HG02610 (cell line): ENCODE data around the gene LINS1.
"Not testable (repeated sequence)": the region's sequence is repeated elsewhere in the genome, so short reads cannot be mapped to it uniquely, and the experiment has no call there.

Experiments used
- ATAC-seq: cut with Tn5 transposase; IDR thresholded peaks from one replicate; pipeline ENCODE4 v1.9.1; 2021; ENCODE audit warnings: mild to moderate bottlenecking, moderate library complexity; ENCODE audit not compliant: unreplicated experiment

The LINS1 gene

GRCh38 chr15:100601617-100602063 lies 344 bp downstream of the LINS1 start:
- peak; percentile 9 for ATAC-seq

- ATAC-seq, result no peak
These were observed 821 bp downstream of the LINS1 start for GRCh38 chr15:100601163-100601562.

GRCh38 chr15:100598655-100599054 lies 3.3 kb downstream of the LINS1 start:
- no peak for ATAC-seq

GRCh38 chr15:100597862-100598261 lies 4.1 kb downstream of the LINS1 start:
- ATAC-seq, result no peak

GRCh38 chr15:100596792-100597191 lies 5.2 kb downstream of the LINS1 start:
- ATAC-seq, result peak; percentile 85

- no peak for ATAC-seq
These were observed 6.0 kb downstream of the LINS1 start for GRCh38 chr15:100595964-100596363.

- no peak for ATAC-seq
These were observed 8.6 kb downstream of the LINS1 start for GRCh38 chr15:100593431-100593830.

GRCh38 chr15:100592898-100593297 lies 9.1 kb downstream of the LINS1 start:
- no peak for ATAC-seq

GRCh38 chr15:100591835-100592234 lies 10.1 kb downstream of the LINS1 start:
- no peak for ATAC-seq

GRCh38 chr15:100591163-100591562 lies 10.8 kb downstream of the LINS1 start:
- not testable (repeated sequence) for ATAC-seq

- no peak for ATAC-seq
These were observed 13.2 kb downstream of the LINS1 start for GRCh38 chr15:100588638-100589242.

GRCh38 chr15:100580414-100580813 lies 21.6 kb downstream of the LINS1 start:
- ATAC-seq, result no peak

GRCh38 chr15:100573526-100573925 lies 28.5 kb downstream of the LINS1 start:
- no peak for ATAC-seq

- ATAC-seq, result no peak
These were observed 29.5 kb downstream of the LINS1 start for GRCh38 chr15:100572362-100572983.

GRCh38 chr15:100571592-100572167 lies 30.3 kb downstream of the LINS1 start:
- ATAC-seq, result no peak

GRCh38 chr15:100570735-100571313 lies 31.2 kb downstream of the LINS1 start:
- ATAC-seq, result peak; percentile 71

GRCh38 chr15:100570275-100570674 lies 31.7 kb downstream of the LINS1 start:
- ATAC-seq, result no peak

GRCh38 chr15:100569391-100569790 lies 32.6 kb downstream of the LINS1 start:
- ATAC-seq, result no peak

GRCh38 chr15:100566850-100567628 lies 34.9 kb downstream of the LINS1 start:
- no peak for ATAC-seq

GRCh38 chr15:100565591-100565990 lies 36.4 kb downstream of the LINS1 start:
- no peak for ATAC-seq

- ATAC-seq, result no peak
These were observed 41.7 kb downstream of the LINS1 start for GRCh38 chr15:100560323-100560722.
